RPMI8226 (cell line): ENCODE data around the gene NAV2.
A peak's percentile ranks its signal among the peaks of the same experiment; 100 is the strongest.
"Not testable (repeated sequence)": the region's sequence is repeated elsewhere in the genome, so short reads cannot be mapped to it uniquely, and the experiment has no call there.

Experiments
- DNase-seq: peaks from one replicate; pipeline ENCODE4 v3.0.0-alpha.2; 2015

Gene NAV2

DNA sequence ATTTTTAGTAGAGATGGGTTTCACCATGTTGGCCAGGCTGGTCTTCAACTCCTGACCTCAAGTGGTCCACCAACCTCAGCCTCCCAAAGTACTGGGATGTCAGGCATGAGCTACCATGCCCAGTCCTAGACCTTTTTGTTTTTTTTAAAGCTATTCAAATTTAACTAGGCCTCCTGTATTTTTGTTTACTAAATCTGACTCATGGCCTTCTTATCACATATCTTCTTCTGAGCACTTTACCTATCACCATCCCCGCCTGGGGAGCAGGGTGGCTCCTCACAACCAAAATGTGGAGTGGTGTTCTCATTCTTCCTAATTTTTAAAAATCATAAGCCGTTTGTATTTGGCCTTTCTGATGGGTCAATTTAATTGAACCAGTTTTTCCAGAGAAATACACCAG, 355.0 kb downstream of the NAV2 start:
- DNase-seq, result no peak

DNA sequence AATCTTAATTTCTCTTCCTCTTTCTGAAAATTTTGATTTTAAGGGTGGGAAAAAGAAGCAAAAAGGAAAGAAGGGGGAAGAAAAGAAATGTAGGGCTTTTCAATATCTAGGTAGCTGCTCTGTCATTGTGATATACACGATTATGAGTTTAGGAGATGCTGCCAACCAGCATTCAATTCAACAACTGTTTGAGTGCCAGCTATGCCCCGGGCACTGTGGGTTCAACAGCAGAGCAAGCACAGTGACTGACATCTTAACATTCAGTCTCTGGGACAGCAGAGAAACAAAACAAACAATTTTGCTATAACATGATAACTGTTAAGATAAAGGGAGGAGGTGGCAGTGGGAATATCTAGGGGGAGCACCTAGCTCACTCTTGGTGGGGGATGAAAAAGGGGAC, 356.1 kb downstream of the NAV2 start:
- DNase-seq, result no peak

DNA sequence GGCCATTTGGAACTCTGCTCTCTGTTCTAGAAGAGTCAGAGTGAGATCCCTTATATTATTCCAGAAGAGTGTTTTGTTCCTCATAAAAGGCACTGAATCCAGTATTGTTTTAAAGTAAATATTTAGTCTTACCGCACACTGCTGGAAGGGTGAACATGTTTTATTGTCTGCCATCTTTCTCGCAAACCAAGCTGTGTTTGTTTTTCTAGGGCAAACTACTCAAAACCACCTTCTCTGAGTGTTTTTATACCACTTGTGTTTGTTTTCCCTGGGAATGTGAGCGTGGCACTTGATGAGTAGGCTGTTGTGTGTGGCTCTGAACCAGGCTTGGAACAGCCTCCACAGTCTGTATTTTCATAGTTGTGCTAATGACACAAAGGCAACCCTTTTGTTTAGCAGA, 357.8 kb downstream of the NAV2 start:
- DNase-seq, result no peak

DNA sequence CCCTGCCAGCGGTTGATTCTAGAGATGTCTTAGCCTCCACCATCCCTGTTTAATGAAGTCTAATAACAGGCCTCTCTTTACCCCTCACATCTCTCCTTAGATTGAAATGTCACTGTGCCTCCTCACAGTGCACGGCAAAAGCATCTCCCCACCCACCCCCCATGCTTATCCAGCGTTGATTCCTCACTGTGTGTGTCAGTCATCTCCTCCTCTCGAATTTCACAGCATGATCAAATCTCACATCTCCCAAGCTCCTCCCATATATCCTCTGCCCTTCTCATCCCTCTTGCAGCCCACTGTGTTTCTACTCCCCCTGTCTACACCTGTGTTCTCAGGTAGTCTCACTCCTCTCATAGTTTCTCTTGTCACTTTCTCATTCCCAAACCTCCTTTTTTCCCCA, 363.0 kb downstream of the NAV2 start:
- DNase-seq, result no peak

DNA sequence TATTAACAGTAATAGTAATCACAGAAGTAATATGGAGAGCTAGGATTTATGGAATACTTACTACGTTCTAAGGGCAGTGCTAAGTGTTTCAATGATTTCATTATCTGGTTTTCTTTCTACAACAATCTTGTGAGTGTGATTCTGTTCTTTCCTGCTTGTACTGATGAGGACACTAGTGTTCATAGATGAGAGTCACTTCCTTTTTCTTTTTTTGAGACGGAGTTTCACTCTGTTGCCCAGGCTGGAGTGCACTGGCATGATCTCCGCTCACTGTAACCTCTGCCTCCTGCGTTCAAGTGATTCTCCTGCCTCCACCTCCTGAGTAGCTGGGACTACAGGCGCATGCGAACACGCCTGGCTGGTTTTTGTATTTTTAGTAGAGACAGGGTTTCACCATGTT, 366.2 kb downstream of the NAV2 start:
- DNase-seq, result no peak

DNA sequence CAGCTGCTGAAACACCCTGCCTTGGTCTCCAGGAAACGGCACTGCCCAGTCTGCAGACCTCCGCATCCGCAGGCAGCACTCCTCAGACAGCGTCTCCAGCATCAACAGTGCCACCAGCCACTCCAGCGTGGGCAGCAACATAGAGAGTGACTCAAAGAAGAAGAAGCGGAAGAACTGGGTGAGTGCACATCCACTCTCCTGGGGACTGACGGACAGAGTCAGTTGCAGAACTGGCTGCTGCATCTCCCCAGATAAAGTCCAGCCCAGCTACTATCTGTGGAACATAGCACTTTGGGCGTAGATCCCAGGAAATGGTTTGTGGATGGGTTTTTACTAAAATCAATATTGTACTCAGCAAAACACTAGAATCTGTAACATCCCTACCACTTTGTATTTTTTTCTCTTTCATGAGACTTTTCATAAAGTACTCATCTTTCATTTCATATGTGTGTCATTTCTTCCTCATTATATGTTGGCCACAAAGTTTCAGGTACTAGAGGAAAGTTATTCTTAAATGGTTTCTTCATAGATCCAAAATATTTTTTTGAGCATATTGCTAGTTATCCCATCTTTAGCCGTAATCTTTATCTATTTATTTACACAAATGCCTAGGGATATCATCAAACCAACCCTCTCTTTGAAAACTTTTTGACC, 367.5 kb downstream of the NAV2 start:
- DNase-seq, result no peak

GRCh38 chr11:20081336-20081735, 368.7 kb downstream of the NAV2 start:
- DNase-seq, result no peak

- DNase-seq, result not testable (repeated sequence)
Observed at GRCh38 chr11:20083877-20084276, 371.2 kb downstream of the NAV2 start.

- DNase-seq, result no peak
Observed at GRCh38 chr11:20084921-20085814, 372.5 kb downstream of the NAV2 start.

GRCh38 chr11:20085918-20086317, 373.3 kb downstream of the NAV2 start:
- DNase-seq, result no peak

GRCh38 chr11:20087118-20087521, 374.5 kb downstream of the NAV2 start:
- no peak for DNase-seq

DNA sequence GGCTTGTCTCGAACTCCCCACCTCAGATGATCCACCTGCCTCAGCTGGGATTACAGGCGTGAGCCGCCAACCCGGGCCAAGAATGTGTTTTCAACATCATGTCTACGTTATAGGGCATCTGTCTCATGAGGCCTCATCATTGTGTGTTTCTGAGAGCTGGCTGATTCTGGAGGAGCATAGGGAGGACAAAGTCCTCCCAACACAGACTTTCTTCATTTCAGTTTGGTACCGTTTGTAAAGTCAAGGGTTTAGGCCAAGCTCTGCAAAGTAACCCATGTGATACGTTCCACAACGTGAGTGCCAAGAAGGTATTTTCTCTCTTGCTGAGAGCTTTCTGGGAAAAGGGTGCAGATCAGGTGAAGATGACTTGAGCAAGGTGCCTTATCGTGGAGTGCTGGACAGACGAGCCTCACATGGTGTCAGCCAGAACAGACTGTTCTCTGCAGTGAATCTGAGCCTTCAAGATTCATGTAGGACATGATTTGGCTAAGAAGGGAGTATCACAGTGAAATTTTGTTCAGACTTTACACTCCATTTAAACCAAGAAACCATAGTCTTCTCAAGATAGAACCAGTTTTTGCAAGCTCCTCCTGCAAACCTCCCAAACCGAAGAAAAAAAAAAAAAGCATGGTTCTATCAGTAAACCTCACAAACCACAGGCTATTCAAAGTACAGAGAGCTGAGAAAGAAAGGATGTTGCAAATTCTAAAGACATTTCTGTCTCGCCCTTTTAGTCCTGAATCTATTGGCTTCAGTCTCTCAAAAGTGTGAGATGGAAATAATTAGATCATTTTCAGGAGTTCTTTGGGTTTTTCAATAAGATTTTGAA, 376.0 kb downstream of the NAV2 start:
- DNase-seq, result no peak

- DNase-seq, result no peak
Observed at GRCh38 chr11:20089367-20089766, 376.7 kb downstream of the NAV2 start.

- peak; percentile 11 for DNase-seq
Observed at GRCh38 chr11:20089796-20090653, 377.4 kb downstream of the NAV2 start.

GRCh38 chr11:20090654-20091374, 378.2 kb downstream of the NAV2 start:
- DNase-seq, result no peak

- DNase-seq, result no peak
Observed at GRCh38 chr11:20093775-20094174, 381.1 kb downstream of the NAV2 start.

DNA sequence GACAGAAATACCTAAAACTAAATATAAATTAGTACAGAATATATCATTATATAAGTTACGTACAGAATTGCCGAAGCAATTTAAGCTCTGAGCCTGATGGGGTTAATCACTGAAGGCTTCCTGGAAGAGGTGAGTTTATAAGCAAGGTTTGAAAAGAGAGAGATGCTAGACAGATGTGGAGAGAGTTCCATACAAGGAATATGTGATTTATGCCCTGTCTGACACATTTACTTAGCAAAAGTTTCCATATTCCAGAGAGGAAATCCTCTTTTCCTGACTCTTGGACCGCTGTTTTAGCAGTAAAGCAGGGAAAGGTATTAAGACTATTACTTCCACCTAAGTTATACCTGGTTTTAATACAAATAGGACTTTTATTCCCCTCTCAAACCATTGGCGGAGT, 382.6 kb downstream of the NAV2 start:
- DNase-seq, result no peak

DNA sequence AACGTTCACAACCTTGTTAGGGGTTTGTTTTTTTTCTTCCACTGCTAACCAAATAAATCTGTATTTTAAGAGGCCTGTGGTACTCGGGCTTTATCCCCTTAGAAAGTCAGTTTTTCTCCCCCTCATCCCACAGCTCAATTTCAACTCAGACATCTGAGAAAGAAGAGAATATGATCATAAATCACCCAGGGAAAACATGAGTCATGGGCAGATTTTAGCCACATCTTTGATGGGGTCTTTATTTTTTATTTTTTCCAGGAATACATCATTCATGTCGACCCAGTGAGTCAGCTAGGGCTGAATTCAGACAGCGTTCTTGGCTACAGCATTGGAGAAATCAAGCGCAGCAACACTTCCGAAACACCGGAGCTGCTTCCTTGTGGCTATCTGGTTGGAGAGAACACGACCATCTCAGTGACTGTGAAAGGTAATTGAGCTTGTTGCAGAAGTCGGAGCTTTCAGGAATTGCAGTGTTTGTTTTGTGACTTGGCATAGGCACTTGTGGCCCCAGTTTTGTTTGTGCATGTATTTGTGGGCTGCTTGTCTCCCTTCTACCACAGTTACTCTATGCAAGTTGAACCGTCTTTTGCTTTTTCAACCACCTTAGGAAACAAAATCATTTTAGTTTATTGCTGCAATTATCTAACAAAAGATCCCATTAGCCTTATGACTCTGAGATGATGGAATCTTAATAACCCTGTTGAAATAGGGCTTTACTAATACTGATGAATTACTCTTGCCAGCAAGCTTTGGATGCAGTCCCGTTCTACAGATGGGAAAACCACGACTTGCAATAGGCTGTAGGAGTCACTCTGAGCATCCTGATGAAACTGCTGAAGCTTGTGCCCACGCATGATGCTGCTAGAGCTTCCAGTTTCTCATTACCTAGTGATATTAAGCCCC, 384.9 kb downstream of the NAV2 start:
- DNase-seq, result no peak

DNA sequence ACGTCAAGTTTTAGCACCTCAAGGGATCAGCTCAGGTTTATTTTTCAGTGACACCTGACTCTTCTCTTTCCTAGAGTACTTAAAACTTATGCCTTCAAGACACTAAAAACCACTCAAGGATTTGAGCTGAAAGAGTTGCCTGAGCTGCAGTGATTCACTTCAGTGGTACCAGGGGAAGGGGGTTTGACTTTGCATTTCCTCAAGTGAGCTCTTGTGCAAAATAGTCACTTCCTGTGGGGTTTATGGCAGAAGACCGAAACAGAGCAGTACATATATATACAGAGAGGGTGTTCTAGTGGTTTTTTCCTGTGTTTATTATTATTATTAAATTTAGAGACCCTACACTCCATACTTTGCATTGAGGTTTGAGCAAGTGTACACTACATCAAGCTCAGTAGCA, 386.9 kb downstream of the NAV2 start:
- no peak for DNase-seq

DNA sequence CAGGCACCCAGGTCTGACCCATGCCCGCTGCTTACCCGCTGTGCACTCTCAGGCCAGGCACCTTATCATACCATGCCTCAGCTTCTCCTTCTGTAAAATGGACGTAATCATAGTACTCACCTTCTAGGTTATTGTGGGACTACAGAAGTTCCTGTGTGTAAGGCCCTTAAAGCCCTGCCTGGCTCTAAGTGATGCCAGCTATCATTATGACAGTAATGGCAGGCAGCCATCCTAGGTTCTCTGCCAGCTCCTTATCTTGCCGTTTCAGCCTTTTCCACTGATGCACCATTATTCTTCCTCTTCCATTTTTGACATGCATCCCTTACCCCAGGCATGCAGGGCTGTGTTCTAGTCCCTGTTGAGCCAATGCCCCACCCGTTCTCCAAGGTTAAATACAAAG, 389.8 kb downstream of the NAV2 start:
- DNase-seq, result no peak

- DNase-seq, result no peak
Observed at GRCh38 chr11:20103281-20103680, 390.6 kb downstream of the NAV2 start.
